ENCODE measurements around the gene PLEKHJ1. TPM values are rescaled to one million over a fixed set of nuclear protein-coding genes. Genes with fewer than 3 reads are reported as not detected.

The PLEKHJ1 gene
- polyA plus RNA-seq, 3 donors = 54.6 to 81.6 (median 79.2) TPM

DNA sequence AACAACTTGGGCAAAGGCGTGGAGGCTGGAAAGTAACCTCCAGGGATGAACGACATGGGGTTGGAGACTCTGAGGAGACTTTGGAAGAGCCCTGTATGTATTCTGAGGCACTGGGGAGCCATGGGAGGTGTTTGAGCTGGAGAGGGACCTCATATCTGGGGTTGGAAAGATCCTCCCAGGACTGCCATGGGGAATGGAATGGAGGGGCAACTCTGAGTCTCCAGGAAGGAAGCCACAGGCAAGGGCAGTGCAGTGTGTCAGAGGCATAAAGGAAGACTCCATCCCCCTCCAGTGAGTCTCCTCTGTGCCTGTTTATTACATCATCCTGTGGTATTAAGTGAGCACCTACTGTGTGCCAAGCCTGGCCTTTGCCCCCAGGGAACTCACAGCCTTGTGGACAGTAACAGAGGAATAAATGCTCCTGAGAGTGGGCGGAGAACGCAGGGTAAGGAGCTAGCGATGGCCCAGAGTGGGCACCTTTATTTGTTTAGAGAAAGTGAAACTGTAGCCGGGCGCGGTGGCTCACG, 38.1 kb upstream of the PLEKHJ1 start:
- no peak for DNase-seq (ENCODE audit: extremely low read depth in 1 of 11, low read depth in 9 of 11, low spot score in 4 of 11)

DNA sequence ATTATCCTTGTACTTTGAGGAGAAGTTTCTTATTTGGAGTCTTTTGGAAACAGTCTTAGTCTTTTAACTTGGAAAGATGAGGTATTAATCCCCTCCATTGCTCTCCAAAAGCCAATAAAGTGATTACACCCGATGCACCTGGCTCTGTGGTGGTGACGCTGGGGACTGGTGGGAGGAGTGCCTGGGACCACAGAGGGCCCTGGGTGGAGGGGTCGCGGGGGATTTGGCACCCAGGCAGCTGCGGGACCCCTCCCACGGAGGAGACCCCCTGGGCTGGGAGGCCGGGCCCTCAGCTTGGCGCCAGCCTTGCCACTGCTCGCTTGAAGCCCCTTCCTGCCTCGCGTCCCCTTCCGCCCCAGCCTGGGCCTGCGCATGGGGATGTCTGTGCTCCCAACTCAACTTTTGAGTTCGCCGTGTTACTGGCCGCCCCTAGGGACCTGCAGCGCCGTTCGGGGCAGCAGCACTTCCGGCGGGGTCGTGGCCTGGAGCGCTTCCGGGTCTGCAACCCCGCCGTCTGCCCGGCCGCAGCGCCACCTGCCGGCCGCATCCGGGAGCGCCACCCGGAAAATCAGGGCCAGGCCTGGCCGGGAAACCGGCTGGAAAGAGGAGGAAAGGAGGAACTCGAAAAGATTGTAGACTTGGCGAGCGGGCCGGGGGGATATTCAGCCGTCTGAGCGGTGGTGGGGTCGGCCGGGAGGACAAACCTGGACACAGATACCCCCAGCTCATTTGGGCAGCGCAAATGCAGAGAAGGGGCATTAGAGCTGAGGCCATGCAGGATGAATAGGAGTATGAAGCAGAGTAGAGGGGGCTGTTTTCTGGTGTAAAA, 37.4 kb upstream of the PLEKHJ1 start:
- DNase-seq (ENCODE audit: extremely low read depth in 1 of 11, low read depth in 9 of 11, low spot score in 4 of 11) = peak in 1 of 11 donors; percentile 52

DNA sequence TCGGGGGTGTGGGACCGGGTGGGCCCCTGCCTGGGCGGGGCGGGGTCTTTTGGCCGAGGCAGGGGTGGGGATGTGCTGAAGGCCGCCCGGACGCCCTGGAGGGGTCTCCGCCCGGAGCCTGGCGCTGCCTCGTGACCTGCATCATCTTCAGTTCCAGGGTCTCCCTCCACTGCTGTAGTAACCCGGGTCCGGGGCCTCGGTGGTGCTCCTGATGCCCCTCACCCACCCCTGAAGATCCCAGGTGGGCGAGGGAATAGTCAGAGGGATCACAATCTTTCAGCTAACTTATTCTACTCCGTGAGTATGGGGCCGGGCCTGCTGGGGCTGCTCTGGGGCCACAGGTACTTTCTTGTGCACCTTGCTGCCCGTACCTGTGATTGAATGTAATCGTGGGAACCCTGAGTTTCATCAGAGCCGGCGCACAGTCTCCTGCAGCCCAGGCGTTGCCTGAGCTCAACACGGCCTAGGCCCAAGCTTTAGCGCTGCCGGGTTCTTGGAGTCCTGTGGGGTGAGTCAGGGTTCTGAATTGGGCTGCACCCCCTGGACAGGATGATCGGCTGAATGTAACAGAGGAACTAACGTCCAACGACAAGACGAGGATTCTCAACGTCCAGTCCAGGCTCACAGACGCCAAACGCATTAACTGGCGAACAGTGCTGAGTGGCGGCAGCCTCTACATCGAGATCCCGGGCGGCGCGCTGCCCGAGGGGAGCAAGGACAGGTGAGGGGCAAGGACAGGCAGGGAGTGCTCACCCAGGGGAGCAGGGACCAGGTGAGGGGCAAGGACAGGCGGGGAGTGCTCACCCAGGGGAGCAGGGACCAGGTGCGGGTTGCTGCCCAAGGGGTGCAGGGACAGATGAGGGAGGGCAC, 35.3 kb upstream of the PLEKHJ1 start:
- DNase-seq (ENCODE audit: extremely low read depth in 1 of 11, low read depth in 9 of 11, low spot score in 4 of 11) = no peak

DNA sequence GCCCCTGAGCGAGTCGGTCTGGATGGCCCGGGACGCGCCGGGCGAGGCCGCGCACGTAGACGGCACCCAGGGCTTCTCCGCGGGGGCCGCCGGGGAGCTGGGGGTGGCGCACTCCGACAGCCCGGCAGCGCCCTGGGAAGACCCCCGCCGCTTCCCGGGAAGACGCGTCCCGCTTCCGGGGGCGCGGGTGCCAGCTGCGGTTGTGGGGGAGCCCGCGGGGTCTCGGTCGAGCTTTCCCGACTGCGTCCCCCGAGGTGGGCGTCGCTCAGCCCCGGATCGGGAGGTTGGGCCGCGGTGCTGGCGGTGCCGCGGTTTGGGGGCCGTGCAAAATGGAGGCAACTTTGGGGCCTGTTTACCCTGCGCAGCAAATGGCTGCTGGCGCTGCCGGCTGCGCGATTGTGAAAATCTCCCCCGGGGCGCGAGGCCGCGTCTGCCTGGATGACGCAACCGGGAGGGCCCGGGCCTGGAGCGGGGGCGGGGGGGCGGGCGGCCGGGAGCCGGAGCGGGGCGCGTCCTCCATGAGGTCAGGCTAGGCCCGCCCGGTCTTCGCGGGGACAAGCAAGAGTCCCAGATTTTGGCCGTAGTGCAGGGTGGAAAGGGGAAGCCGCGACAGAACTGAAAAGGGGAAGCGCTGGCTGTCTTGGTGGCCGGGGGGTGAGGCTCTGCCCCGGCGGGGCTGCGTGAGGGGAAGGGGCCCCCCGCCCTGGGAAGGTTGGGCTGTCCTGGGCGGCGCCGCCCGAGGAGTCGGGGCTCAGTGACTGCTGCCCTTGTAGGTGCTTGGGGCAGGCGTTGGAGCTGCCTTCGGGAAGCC, 34.5 kb upstream of the PLEKHJ1 start:
- DNase-seq (ENCODE audit: extremely low read depth in 1 of 11, low read depth in 9 of 11, low spot score in 4 of 11) = no peak

DNA sequence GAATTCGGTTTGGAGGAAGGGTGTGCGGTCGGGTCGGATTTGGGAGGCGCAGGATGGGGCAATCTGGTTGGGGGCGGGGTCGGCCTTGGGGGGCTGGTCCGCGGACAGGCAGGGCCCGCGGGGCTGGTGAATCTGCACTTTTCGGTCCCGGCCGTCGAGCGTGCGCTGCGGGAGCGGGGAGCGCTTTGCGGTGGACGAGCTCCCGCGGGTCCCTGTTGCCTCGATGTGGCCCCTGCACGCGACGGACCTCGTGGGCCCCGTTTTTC, 34.0 kb upstream of the PLEKHJ1 start:
- DNase-seq (ENCODE audit: extremely low read depth in 1 of 11, low read depth in 9 of 11, low spot score in 4 of 11) = no peak

DNA sequence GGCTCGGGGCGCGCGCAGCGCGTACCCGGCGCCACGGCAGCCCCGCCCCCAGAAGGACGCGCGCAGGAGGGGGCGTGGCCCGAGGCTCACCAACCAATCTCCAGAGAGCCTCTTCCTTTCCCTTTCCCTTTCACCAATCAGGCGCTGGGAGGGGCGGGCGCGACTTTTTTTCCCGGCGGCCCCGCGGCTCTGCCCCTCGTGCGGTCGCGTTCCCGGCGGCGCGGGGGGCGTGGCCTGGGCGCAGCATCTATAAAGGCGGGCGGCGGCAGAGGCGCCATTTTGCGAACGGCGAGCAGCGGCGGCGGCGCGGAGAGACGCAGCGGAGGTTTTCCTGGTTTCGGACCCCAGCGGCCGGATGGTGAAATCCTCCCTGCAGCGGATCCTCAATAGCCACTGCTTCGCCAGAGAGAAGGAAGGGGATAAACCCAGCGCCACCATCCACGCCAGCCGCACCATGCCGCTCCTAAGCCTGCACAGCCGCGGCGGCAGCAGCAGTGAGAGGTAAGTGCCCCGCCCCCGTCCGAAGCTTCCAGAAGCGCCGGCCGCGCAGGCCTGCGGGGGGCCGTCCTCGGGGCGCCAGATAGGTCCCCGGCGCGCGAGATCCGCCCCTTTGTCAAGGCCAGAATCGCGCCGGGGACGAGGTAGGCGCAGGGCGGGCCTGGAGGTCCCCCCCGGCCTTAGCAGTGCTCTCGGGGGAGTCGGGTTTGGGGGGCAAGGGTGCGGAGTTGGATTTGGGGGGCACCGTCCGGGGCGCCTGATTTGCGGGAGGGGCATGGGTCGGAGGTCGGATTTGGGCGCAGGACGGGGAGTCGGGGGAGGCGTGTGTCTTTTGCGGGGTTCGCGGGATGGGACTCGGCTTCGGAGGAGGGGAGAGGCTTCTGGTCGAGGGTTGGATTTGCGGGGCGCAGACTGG, 33.4 kb upstream of the PLEKHJ1 start:
- DNase-seq (ENCODE audit: extremely low read depth in 1 of 11, low read depth in 9 of 11, low spot score in 4 of 11) = peak; percentile 85 to 97 (median 93)

DNA sequence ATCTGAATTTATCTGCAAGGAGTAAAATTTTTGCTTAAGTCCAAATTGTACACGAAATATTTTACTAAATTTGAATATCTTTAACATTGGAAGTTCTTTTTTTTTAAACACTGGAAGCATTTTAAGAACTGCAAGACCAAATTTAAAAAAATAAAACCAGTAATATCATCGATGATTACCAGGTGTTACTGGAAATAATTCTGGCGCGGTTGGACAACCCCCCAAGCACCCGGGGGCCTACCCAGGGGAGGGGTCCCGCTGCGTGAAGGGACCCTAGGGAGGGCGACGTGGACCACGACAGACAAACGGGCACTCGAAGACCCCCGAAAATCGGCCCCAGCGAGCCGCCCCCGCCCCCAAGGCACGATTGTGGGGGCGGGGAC, 32.7 kb upstream of the PLEKHJ1 start:
- no peak for DNase-seq (ENCODE audit: extremely low read depth in 1 of 11, low read depth in 9 of 11, low spot score in 4 of 11)

DNA sequence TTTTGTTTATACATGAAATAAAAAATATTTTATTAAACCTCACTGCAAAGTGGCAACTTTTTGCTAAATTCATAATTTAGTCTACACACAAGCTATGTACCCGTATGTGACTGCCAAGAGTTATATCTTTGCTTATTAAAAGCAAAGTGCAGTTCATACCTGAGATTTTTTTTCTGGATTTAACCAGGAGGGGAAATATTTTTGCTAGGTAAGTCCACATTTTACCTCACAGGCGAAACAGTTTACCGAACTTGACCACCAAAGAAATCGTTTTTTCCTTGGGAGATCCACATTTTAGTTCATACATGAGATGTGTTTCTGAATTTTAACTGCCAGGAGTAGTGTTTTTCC, 32.3 kb upstream of the PLEKHJ1 start:
- DNase-seq (ENCODE audit: extremely low read depth in 1 of 11, low read depth in 9 of 11, low spot score in 4 of 11) = no peak

DNA sequence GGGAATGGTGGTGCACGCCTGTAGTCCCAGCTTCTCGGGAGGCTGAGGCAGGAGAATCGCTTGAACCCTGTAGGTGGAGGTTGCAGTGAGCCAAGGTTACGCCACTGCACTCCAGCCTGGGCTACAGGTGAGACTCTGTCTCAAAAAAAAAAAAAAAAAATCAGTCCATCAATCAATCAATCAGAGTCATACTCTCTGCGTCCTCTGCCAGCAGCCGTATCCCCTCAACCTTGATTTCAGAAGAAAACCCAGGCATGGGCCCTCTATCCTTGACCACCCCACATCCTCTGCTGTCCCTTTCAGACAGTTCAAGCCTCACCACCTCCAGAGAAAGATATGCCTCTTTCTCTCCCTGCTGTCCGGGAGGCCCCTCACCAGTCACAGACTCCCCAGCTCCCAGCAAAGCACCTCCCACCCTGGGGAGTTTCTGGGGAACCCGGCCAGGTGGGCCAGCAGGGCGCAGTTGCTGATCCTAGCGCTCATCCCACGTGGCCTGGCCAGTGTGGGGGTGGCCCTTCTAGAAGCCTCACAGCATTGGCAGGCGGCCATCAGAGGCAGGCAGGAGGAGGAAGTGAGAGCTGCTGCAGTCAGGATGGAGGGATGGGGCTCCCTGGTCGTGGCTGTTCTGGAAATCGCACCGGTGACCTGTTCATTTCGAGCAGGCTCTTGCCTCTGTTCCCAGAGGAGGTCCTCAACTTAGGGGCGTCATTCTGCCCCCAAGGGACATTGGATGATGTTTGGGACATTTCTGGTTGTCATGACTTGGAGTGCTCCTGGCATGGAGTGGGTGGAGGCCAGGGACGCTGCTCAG, 30.3 kb upstream of the PLEKHJ1 start:
- DNase-seq (ENCODE audit: extremely low read depth in 1 of 11, low read depth in 9 of 11, low spot score in 4 of 11) = no peak

DNA sequence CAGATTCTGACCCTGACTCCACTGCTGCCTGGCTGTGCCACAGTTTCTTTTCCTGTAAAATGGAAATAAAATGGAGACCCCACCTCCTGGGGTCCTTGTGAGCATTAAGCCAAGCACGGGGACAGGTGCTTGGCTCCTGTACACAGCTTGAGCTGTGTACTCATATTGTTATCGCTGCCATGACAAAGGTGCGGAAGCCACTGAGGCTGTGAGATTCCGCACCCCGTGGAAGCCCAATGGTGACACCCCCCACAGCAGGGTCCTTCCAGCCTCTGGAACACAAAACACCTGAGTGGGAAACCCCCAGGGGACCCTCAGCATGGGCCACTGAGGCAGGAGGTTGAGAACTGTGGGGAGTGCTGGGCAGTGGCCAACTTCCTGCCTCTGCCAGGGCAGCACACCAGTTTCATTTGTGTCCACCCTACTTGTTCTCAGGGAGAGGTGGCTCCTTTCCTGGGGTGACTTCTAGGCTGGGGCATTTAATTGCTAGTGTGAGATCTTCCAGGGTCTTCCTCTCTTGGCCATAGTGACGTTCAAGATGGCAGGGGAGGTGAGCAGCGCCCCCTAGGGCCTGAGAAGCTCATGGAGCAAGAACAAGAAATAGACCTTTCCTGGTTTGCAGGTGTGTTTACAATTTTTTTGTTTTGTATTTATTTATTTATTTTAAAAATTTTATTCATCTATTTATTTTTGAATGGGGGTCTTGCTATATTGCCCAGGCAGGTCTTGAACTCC, 25.5 kb upstream of the PLEKHJ1 start:
- DNase-seq (ENCODE audit: extremely low read depth in 1 of 11, low read depth in 9 of 11, low spot score in 4 of 11) = no peak

DNA sequence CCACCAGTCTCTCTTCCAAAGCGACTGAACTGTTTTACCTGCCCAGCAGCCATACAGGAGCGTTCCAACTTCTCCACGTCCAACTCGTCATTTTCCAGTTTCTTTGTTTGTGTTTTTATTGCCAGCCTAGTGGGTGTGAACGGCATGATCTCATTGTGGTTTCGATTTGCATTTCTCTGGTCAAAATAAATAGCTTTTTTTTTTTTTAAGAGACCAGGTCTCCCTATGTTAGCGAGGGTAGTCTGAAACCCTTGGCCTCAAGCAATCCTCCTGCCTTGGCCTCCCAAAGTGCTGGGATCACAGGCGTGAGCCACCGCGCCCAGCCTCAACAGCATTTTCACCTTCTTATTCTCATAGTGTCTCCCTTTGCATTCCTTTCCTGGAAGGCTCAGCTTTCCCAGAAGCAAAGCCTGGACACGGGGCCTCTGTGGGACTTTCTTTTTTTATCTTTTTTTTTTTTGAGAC, 24.2 kb upstream of the PLEKHJ1 start:
- no peak for DNase-seq (ENCODE audit: extremely low read depth in 1 of 11, low read depth in 9 of 11, low spot score in 4 of 11)

DNA sequence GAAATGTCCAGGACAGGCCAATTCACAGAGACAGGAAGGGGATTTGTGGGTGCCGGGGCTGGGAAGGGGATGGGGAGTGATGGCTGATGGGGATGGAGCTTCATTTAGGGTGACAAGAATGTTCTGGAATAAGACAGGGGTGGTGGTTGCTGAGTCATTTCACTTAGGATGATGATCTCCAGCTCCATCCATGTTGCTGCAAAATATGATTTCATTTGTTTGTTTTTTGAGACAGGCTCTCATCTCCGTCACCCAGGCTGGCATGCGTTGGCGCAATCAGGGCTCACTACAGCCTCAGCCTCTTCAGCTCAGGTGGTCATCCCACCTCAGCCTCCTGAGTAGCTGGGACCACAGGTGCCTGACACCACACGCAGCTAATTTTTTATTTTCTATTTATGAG, 23.2 kb upstream of the PLEKHJ1 start:
- DNase-seq (ENCODE audit: extremely low read depth in 1 of 11, low read depth in 9 of 11, low spot score in 4 of 11) = no peak

DNA sequence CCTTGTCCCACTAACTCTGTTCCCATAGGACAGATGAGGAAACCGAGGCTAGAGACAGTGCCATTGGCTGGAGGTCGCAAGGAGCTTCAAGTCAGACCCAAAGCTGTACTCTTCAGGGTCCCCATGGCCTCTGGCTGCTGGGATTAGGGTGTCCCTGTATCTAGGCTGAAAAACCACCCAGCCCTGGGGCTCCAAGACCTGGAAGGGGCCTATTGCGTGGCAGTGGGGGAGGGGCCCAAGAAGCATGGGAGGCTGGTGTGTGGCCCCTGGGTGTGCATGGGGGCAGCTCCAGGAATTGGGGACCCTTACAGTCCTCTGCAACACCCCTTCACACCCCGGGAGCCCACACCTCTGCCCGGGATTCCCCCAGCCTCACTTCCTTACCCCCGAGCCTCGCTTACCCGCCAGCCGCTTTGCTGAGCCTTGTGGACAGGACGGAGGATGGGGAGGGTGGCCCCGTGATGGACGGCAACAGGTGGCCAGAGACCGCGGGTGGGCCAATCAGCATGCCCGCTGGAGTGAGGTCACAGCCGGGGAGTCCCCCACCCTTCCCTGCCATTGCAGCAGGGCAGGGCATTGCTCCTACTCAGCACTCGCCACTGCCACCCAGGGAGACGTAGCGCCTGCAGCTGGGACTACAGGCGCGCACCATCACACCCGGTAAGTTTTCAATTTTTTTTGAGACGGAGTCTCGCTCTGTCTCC, 20.0 kb upstream of the PLEKHJ1 start, which contains the start of gene JSRP1:
Gene JSRP1 (minus strand): TSS at position 436 of the 704 bp plus-strand sequence. CDS start 1,103 bp downstream, outside the sequence.
- DNase-seq (ENCODE audit: extremely low read depth in 1 of 11, low read depth in 9 of 11, low spot score in 4 of 11) = no peak

DNA sequence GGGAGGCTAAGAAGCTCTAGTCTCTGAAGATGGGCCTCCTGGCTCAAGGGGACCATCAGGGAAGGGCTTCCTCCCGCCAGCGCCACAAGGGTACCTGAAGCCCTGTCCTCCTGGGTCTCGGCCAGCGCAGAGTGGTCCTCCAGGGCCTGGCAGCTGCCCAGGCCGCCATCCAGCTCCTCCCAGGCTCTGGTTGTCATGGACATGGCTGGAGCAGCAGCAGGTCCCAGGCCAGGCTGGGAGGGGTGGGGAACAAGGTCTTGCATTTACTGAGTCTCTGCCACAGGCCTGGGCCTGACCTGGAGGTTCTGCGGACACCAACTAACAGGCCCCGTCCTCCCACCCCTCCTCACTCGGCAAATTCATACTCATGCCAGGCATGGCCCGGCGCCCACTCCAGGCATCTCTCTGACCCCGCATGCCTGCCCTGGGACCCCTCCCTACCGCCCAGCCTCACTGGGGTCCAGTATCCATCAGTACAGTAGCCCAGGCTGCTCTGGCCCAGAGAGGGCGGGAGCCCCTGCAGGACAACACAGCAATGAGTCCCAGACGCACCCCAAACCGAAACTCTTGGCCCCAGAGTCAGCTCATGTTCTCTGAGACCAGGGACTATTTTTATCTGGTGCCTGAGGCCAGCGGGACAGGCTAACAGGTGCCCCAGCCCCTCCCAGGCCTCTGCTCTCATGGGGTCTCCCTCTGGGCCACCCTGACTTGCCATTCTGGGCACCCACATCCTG, 19.1 kb upstream of the PLEKHJ1 start:
- DNase-seq (ENCODE audit: extremely low read depth in 1 of 11, low read depth in 9 of 11, low spot score in 4 of 11) = no peak

DNA sequence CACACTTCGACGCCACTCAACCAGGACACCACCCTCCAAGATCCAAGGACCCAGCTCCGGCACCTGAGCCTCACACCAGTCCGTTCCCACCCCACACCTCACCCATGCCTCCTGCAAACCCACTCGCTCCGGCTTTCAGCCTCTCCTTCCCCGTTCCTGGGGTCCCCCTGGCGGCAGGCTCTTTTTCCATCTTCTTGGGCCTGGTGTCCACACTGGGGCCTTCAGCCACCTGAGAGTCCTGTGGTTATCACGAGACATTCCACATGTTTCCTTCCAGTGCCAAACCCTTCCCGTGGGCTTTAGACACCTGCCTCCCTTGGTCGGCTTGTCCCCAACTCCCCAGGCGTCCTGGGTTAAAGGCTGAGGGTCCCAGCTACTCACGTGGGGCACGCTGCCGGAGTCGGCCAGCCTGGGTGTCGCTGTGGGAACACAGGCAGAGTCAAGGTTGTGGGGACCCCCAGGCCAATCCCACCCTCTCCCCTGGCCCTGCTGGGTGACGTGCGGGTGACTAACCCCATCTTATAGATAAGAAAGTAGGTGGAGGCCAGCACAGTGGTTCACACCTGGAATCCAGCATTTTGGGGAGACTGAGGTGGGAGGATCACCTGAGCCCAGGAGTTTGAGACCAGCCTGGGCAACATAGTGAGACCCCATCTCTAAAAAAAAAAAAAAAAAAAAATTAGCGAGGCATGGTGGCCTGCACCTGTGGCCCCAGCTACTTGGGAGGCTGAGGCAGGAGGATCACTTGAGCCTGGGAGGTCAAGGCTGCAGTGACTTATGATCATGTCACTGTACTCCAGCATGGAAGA, 18.1 kb upstream of the PLEKHJ1 start:
- peak in 1 of 11 donors; percentile 46 for DNase-seq (ENCODE audit: extremely low read depth in 1 of 11, low read depth in 9 of 11, low spot score in 4 of 11)
